Measurements from ENCODE around the gene HSFX2.
"Not testable (repeated sequence)": the region's sequence is repeated elsewhere in the genome, so short reads cannot be mapped to it uniquely, and the experiment has no call there.

DNA sequence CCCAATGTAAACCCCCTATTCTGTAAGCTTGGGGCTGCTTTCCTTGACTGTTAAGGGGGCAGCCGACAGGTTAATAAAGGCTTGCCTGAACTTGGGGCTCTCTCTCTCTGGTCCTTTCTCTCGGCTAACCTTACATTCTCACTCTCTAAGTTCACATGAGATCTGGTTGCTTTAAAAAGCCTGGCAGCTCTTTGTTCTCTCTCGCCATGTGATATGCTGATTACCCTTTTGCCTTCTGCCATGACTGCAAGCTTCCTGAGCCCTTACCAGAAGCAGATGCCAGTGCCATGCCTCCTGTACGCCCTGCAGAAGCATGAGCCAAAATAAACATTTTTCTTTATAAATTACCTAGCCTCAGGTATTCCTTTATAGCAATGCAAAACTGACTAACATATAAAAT, 39.9 kb downstream of the HSFX2 start:
- TF ChIP-seq, protein P1, sequence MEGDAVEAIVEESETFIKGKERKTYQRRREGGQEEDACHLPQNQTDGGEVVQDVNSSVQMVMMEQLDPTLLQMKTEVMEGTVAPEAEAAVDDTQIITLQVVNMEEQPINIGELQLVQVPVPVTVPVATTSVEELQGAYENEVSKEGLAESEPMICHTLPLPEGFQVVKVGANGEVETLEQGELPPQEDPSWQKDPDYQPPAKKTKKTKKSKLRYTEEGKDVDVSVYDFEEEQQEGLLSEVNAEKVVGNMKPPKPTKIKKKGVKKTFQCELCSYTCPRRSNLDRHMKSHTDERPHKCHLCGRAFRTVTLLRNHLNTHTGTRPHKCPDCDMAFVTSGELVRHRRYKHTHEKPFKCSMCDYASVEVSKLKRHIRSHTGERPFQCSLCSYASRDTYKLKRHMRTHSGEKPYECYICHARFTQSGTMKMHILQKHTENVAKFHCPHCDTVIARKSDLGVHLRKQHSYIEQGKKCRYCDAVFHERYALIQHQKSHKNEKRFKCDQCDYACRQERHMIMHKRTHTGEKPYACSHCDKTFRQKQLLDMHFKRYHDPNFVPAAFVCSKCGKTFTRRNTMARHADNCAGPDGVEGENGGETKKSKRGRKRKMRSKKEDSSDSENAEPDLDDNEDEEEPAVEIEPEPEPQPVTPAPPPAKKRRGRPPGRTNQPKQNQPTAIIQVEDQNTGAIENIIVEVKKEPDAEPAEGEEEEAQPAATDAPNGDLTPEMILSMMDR (IDR thresholded peaks at IDR 0.05; ENCODE audit: poor library complexity): not testable (repeated sequence)
- not testable (repeated sequence) for TF ChIP-seq EZH2 (IDR thresholded peaks at IDR 0.05; ENCODE audit: borderline replicate concordance)

Measured in hepatocyte (in vitro differentiated cells).